Measurements from ENCODE around the gene MAGEF1. TPM values are rescaled to one million over a fixed set of nuclear protein-coding genes. Genes with fewer than 3 reads are reported as not detected.

Gene MAGEF1
- total RNA-seq, 1 donor from 2014 or later: 28.5 TPM

- intact Hi-C loops (cut with DNase I): no loop called here
- no peak for ATAC-seq (ENCODE audit: poor library complexity)
- no peak for DNase-seq
Observed at GRCh38 chr3:184728010-184728527, 16.2 kb upstream of the MAGEF1 start.

- intact Hi-C loops (cut with DNase I): no loop called here
- ATAC-seq (ENCODE audit: poor library complexity) (peak; percentile 96), DNase-seq (peak; percentile 51)
Observed at GRCh38 chr3:184727357-184728009, 15.6 kb upstream of the MAGEF1 start.

GRCh38 chr3:184726497-184726896 lies 14.6 kb upstream of the MAGEF1 start:
- ATAC-seq (ENCODE audit: poor library complexity) (no peak), DNase-seq (no peak)
- intact Hi-C loops (cut with DNase I): no loop called here

- intact Hi-C loops (cut with DNase I): no loop called here
- no peak for DNase-seq
- ATAC-seq (ENCODE audit: poor library complexity): no peak
Observed at GRCh38 chr3:184725176-184725719, 13.4 kb upstream of the MAGEF1 start.

- intact Hi-C loops (cut with DNase I): no loop called here
- ATAC-seq (ENCODE audit: poor library complexity): no peak
- no peak for DNase-seq
Observed at GRCh38 chr3:184724699-184725098, 12.8 kb upstream of the MAGEF1 start.

- no peak for DNase-seq
- intact Hi-C loops (cut with DNase I): no loop called here
- ATAC-seq (ENCODE audit: poor library complexity): no peak
Observed at GRCh38 chr3:184719709-184720108, 7.8 kb upstream of the MAGEF1 start.

GRCh38 chr3:184718431-184718830 lies 6.6 kb upstream of the MAGEF1 start:
- no peak for ATAC-seq (ENCODE audit: poor library complexity)

GRCh38 chr3:184717399-184717983 lies 5.6 kb upstream of the MAGEF1 start:
- DNase-seq (no peak), ATAC-seq (ENCODE audit: poor library complexity) (no peak)
- intact Hi-C loops (cut with DNase I): no loop called here

More at GRCh38 chr3:184718431-184718830, 6.6 kb upstream of the MAGEF1 start:
- DNase-seq: no peak
- intact Hi-C loops (cut with DNase I): no loop called here

- peak; percentile 44 for DNase-seq
- intact Hi-C loops (cut with DNase I): no loop called here
- ATAC-seq (ENCODE audit: poor library complexity): peak; percentile 11
Observed at GRCh38 chr3:184716622-184717398, 4.9 kb upstream of the MAGEF1 start.

GRCh38 chr3:184715943-184716621 lies 4.2 kb upstream of the MAGEF1 start:
- ATAC-seq (ENCODE audit: poor library complexity): peak; percentile 2
- intact Hi-C loops (cut with DNase I): no loop called here
- no peak for DNase-seq

- DNase-seq: no peak
- ATAC-seq (ENCODE audit: poor library complexity): no peak
- intact Hi-C loops (cut with DNase I): loop anchor here (5.0 kb wide), 1 partner anchor 64 kb away; no protein-coding TSS in a partner anchor
Observed at GRCh38 chr3:184713521-184713920, 1.7 kb upstream of the MAGEF1 start.

GRCh38 chr3:184713040-184713355 lies 1.1 kb upstream of the MAGEF1 start:
- intact Hi-C loops (cut with DNase I): loop anchor here (5.0 kb wide), 1 partner anchor 64 kb away; no protein-coding TSS in a partner anchor
- no peak for ATAC-seq (ENCODE audit: poor library complexity)
- no peak for DNase-seq

- DNase-seq (no peak), ATAC-seq (ENCODE audit: poor library complexity) (peak; percentile 32)
- intact Hi-C loops (cut with DNase I): loop anchor here (5.0 kb wide), 1 partner anchor 65 kb away; no protein-coding TSS in a partner anchor
Observed at GRCh38 chr3:184712248-184713039, 580 bp upstream of the MAGEF1 start.

- DNase-seq (no peak), ATAC-seq (ENCODE audit: poor library complexity) (peak; percentile 23)
- intact Hi-C loops (cut with DNase I): loop anchor here (5.0 kb wide), 1 partner anchor 66 kb away; no protein-coding TSS in a partner anchor
Observed at GRCh38 chr3:184710870-184711492, 883 bp downstream of the MAGEF1 start.

GRCh38 chr3:184703657-184704056 lies 8.2 kb downstream of the MAGEF1 start:
- DNase-seq (no peak), ATAC-seq (ENCODE audit: poor library complexity) (no peak)
- intact Hi-C loops (cut with DNase I): no loop called here

- ATAC-seq (ENCODE audit: poor library complexity) (no peak), DNase-seq (no peak)
- intact Hi-C loops (cut with DNase I): no loop called here
Observed at GRCh38 chr3:184700759-184701158, 11.1 kb downstream of the MAGEF1 start.

GRCh38 chr3:184697845-184698244 lies 14.0 kb downstream of the MAGEF1 start:
- DNase-seq (no peak), ATAC-seq (ENCODE audit: poor library complexity) (no peak)
- intact Hi-C loops (cut with DNase I): no loop called here

- no peak for ATAC-seq (ENCODE audit: poor library complexity)
- intact Hi-C loops (cut with DNase I): no loop called here
Observed at GRCh38 chr3:184696697-184697096, 15.2 kb downstream of the MAGEF1 start.

More at GRCh38 chr3:184696697-184697096, 15.2 kb downstream of the MAGEF1 start:
- no peak for DNase-seq

Data from Right ventricle myocardium superior (tissue), 1 donor.